ENCODE data around the gene CCDC187. TPM values are rescaled to one million over a fixed set of nuclear protein-coding genes. Genes with fewer than 3 reads are reported as not detected.

Gene CCDC187
- total RNA-seq, 1 experiment from 2014 or later: not detected

- Histone ChIP-seq H3K27me3 (replicated peaks) (no peaks in the 10 kb centered on the region), H3K4me3 (no peak overlapping the region), H3K36me3 (peaks cover under 1% of the 10 kb centered on the region; the same call in 1 of the 2 replicates), H3K4me1 (replicated peaks) (peaks cover 44% of the 10 kb centered on the region), H3K9me3 (replicated peaks) (no peaks in the 10 kb centered on the region), H3K27ac (no peak overlapping the region)
- DNase-seq (ENCODE audit: low read depth in 1 of 2, low spot score in 2 of 2): no peak
These were observed 72.2 kb downstream of the CCDC187 start for GRCh38 chr9:136231478-136232297.

DNA sequence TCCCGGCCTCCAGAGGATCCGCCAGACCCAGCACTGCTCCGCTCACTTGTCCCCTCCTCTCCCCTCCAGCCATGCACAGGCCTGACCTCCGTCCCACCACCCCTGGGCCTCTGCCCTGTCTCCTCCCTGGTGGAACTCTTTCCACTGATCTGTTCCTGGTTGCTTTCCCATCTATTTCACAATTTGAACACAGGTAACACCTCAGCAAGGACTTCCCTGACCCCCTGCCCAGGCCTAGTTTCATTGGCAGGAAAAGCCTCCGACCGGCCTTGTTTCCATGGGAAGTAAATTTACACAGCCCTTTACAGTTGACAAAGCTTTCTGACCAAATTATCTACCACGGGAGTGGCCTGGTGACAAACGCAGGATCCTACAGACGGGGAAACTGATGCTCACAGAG, 73.1 kb downstream of the CCDC187 start:
- Histone ChIP-seq H3K4me1 (replicated peaks) (peaks cover 44% of the 10 kb centered on the region), H3K4me3 (no peak overlapping the region), H3K36me3 (peaks cover 9% of the 10 kb centered on the region), H3K9me3 (replicated peaks) (no peaks in the 10 kb centered on the region), H3K27ac (no peak overlapping the region), H3K27me3 (replicated peaks) (no peaks in the 10 kb centered on the region)
- no peak for DNase-seq (ENCODE audit: low read depth in 1 of 2, low spot score in 2 of 2)

DNA sequence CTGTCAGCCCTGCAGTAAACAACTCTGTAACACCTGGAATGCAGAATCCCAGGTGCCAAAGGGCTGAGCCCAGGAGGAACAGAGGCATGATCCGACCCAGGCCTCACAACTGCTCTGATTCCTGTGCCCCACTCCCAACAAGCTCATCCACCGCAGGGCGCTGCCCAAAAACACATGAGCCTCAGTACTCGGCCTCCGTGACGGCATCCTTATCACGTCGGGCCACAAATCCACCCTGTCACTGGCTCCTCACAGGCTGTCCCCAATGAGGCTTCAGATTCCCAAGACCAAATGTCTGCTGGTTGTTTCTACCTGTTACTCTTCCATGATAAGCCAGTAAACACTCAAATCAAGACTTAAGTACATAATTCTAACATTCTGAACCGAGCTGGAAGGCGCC, 73.5 kb downstream of the CCDC187 start:
- H3K27ac ChIP-seq: no peak overlapping the region
- peaks cover 10% of the 10 kb centered on the region for H3K36me3 ChIP-seq
- peaks cover 44% of the 10 kb centered on the region for H3K4me1 ChIP-seq (replicated peaks)
- no peak for DNase-seq (ENCODE audit: low read depth in 1 of 2, low spot score in 2 of 2)
- no peaks in the 10 kb centered on the region for H3K9me3 ChIP-seq (replicated peaks)
- H3K4me3 ChIP-seq: no peak overlapping the region
- no peaks in the 10 kb centered on the region for H3K27me3 ChIP-seq (replicated peaks)

GRCh38 chr9:136229096-136230065, 74.5 kb downstream of the CCDC187 start:
- Histone ChIP-seq H3K36me3 (peaks cover 10% of the 10 kb centered on the region), H3K4me1 (replicated peaks) (peaks cover 44% of the 10 kb centered on the region), H3K9me3 (replicated peaks) (no peaks in the 10 kb centered on the region), H3K27ac (no peak overlapping the region), H3K27me3 (replicated peaks) (no peaks in the 10 kb centered on the region), H3K4me3 (no peak overlapping the region)
- DNase-seq (ENCODE audit: low read depth in 1 of 2, low spot score in 2 of 2): peak in 1 of 2 experiments; percentile 30

DNA sequence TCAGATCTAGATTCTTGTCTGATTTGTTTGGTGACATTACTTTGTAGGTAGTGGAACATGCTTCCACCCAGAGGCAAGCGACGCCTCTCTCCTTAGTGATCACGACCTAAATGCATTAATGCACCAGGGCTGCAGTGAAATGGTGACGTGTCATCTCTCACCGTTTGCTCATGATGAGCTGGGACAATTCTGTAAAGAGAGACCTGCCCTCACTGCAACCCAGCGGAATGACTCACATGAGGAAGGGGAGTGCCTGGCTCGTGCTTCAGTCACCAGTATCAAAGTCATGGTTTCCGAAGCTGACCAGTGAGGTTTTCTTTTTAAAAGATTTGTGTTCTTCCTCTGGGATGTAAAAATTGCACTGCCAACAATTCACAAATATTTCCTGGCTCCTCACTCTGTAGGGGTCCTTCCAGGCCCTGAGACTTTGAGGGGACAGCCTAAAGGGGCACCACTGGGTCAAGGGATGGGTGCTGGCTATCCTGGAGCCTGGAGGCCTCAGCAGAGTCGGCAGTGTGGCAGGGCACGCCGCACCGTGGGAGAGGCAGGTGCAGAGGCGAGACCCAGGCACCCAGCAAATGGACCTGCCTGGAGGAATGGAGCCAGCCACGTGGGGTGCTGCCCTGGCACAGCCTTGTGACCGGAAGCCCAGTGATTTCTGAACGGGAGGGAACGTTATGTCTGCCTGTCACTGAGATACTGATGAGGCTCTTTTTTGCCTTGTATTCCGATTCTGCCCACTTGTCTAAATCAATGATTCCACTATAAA, 75.6 kb downstream of the CCDC187 start:
- no peak overlapping the region for H3K4me3 ChIP-seq
- no peaks in the 10 kb centered on the region for H3K27me3 ChIP-seq (replicated peaks)
- DNase-seq (ENCODE audit: low read depth in 1 of 2, low spot score in 2 of 2): peak; percentile 44 to 71
- peaks cover 10% of the 10 kb centered on the region for H3K36me3 ChIP-seq
- H3K9me3 ChIP-seq (replicated peaks): no peaks in the 10 kb centered on the region
- H3K27ac ChIP-seq: no peak overlapping the region
- peaks cover 37% of the 10 kb centered on the region for H3K4me1 ChIP-seq (replicated peaks)

GRCh38 chr9:136226680-136227407, 77.0 kb downstream of the CCDC187 start:
- H3K9me3 ChIP-seq (replicated peaks): no peaks in the 10 kb centered on the region
- no peaks in the 10 kb centered on the region for H3K27me3 ChIP-seq (replicated peaks)
- no peak overlapping the region for H3K27ac ChIP-seq

DNA sequence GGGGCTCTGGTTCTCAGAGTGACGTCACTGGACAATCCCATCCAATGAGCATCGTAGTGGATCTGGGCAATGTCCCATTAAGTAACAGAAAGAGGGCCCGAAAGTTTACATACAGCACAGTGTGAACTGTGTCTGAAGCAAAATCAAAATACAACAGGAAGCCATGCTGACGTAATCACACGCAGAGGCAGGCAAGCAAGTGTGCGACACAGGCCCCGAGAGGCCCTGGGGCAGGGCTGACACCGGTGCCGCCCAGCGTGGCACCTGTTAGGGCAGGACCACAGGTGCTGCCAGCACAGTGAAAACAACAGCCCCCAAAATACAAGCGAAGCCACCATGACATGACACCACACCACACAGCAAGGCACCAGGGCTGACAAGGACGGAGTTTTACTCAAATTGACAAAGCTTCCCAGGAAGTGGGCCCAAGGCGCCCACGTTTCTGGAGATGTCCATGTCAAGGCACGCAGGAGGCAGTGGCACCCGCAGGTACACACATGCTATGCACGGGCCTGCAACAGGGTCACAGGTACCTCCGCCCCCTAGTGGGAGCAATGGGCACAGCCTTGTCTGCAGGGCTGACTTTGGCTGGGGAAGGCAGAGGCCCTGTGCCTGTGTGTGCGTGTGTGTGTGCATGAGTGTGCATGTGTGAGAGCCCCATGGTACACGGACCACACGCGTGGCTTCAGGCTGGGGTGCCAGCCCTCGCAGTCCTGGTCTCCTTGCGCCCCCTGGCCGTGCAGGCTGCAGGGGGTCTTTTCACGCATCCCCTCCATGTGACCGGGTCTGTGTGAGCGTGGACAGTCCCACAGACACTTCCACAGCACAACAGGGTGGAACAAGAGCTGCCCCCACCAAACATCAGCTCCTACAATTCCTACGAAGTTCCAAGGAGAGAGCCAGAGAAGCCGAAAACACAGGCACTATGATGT, 77.9 kb downstream of the CCDC187 start:
- H3K4me1 ChIP-seq (replicated peaks): peaks cover 22% of the 10 kb centered on the region
- H3K4me3 ChIP-seq: no peak overlapping the region
- DNase-seq (ENCODE audit: low read depth in 1 of 2, low spot score in 2 of 2): peak; percentile 15 to 61
- H3K9me3 ChIP-seq (replicated peaks): no peaks in the 10 kb centered on the region
- no peaks in the 10 kb centered on the region for H3K27me3 ChIP-seq (replicated peaks)
- H3K36me3 ChIP-seq: peaks cover 10% of the 10 kb centered on the region
- H3K27ac ChIP-seq: no peak overlapping the region

More at GRCh38 chr9:136226680-136227407, 77.0 kb downstream of the CCDC187 start:
- DNase-seq (ENCODE audit: low read depth in 1 of 2, low spot score in 2 of 2): no peak
- H3K36me3 ChIP-seq: peaks cover 10% of the 10 kb centered on the region
- H3K4me3 ChIP-seq: no peak overlapping the region
- peaks cover 22% of the 10 kb centered on the region for H3K4me1 ChIP-seq (replicated peaks)

GRCh38 chr9:136225366-136225747, 78.5 kb downstream of the CCDC187 start:
- Histone ChIP-seq H3K27ac (no peak overlapping the region), H3K4me3 (no peak overlapping the region), H3K36me3 (peaks cover 10% of the 10 kb centered on the region), H3K9me3 (replicated peaks) (no peaks in the 10 kb centered on the region), H3K4me1 (replicated peaks) (peaks cover 22% of the 10 kb centered on the region), H3K27me3 (replicated peaks) (no peaks in the 10 kb centered on the region)
- no peak for DNase-seq (ENCODE audit: low read depth in 1 of 2, low spot score in 2 of 2)

DNA sequence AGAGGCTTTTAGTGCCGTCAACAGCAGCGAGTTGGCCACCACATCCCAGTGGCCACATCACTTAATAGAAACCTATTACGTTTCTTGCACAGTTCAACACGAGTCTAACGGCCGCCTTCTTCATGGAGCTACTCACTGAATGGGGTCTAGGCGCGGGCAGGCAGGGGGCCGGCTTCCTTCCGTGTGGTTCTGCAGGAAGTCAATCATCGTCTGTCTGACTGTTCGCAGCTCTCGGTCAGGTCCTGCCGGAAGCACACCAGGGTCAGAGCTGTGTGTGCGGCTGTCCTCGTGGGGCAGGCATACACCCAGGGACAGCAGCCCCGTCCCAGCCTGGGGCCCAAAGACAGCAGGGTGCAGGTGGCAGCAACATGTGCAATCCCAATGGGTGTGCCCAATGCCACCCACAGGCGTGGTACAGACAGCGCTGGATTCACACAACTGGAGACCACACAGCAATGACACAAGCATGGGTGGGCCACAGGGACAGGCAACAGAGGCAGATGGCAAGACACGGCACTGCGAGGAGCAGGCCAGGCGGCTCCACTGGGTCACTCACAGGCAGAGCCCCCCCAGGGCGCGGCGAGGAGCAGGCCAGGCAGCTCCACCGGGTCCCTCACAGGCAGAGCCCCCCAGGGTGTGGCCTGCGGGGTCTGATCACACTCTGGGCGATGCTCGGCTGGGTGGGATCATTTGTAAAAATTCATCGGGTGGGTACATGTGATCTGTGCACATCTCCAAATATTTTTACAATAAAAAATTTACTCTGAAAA, 79.8 kb downstream of the CCDC187 start:
- Histone ChIP-seq H3K27me3 (replicated peaks) (no peaks in the 10 kb centered on the region), H3K27ac (no peak overlapping the region), H3K9me3 (replicated peaks) (no peaks in the 10 kb centered on the region), H3K4me3 (no peak overlapping the region), H3K36me3 (peaks cover 10% of the 10 kb centered on the region), H3K4me1 (replicated peaks) (peaks cover 14% of the 10 kb centered on the region)
- no peak for DNase-seq (ENCODE audit: low read depth in 1 of 2, low spot score in 2 of 2)

GRCh38 chr9:136222906-136223285, 81.0 kb downstream of the CCDC187 start:
- H3K4me1 ChIP-seq (replicated peaks): peaks cover 2% of the 10 kb centered on the region
- peaks cover 10% of the 10 kb centered on the region for H3K36me3 ChIP-seq
- no peaks in the 10 kb centered on the region for H3K9me3 ChIP-seq (replicated peaks)
- no peaks in the 10 kb centered on the region for H3K27me3 ChIP-seq (replicated peaks)
- no peak overlapping the region for H3K27ac ChIP-seq
- no peak for DNase-seq (ENCODE audit: low read depth in 1 of 2, low spot score in 2 of 2)
- H3K4me3 ChIP-seq: no peak overlapping the region

GRCh38 chr9:136222166-136222905, 81.6 kb downstream of the CCDC187 start:
- Histone ChIP-seq H3K9me3 (replicated peaks) (no peaks in the 10 kb centered on the region), H3K36me3 (peaks cover 10% of the 10 kb centered on the region)

More at GRCh38 chr9:136222166-136222905, 81.6 kb downstream of the CCDC187 start:
- Histone ChIP-seq H3K27me3 (replicated peaks) (no peaks in the 10 kb centered on the region), H3K27ac (no peak overlapping the region), H3K4me3 (no peak overlapping the region), H3K4me1 (replicated peaks) (no peaks in the 10 kb centered on the region)
- no peak for DNase-seq (ENCODE audit: low read depth in 1 of 2, low spot score in 2 of 2)

Measured in SJSA1 (cell line).